GM19099 (cell line): Measurements from ENCODE around the gene DNAJB9.
A peak's percentile ranks its signal among the peaks of the same experiment; 100 is the strongest.

Experiments
- POLR2A ChIP-seq: IDR thresholded peaks from 3 replicates; pipeline ENCODE4 v1.6.1; 2011; ENCODE audit warnings: low read depth; ENCODE audit not compliant: insufficient read length; ENCODE audit errors: extremely low read depth

The DNAJB9 gene

GRCh38 chr7:108561047-108561619, 8.5 kb upstream of the DNAJB9 start:
- no peak for TF ChIP-seq POLR2A

GRCh38 chr7:108565987-108566386, 3.7 kb upstream of the DNAJB9 start:
- no peak for TF ChIP-seq POLR2A

- TF ChIP-seq POLR2A, result no peak
Measured at GRCh38 chr7:108568801-108569380, 783 bp upstream of the DNAJB9 start.

- peak; percentile 37 for TF ChIP-seq POLR2A
Measured at GRCh38 chr7:108570146-108570755, 577 bp downstream of the DNAJB9 start.

GRCh38 chr7:108572480-108572879, 2.8 kb downstream of the DNAJB9 start:
- TF ChIP-seq POLR2A, result no peak

GRCh38 chr7:108575156-108575555, 5.5 kb downstream of the DNAJB9 start:
- TF ChIP-seq POLR2A, result no peak

- TF ChIP-seq POLR2A, result no peak
Measured at GRCh38 chr7:108576116-108576515, 6.4 kb downstream of the DNAJB9 start.

GRCh38 chr7:108578937-108579336, 9.3 kb downstream of the DNAJB9 start:
- TF ChIP-seq POLR2A, result no peak

GRCh38 chr7:108580298-108580697, 10.6 kb downstream of the DNAJB9 start:
- no peak for TF ChIP-seq POLR2A

GRCh38 chr7:108581655-108582491, 12.2 kb downstream of the DNAJB9 start:
- TF ChIP-seq POLR2A, result no peak

- TF ChIP-seq POLR2A, result no peak
Measured at GRCh38 chr7:108584211-108584610, 14.5 kb downstream of the DNAJB9 start.

- TF ChIP-seq POLR2A, result no peak
Measured at GRCh38 chr7:108585843-108586242, 16.2 kb downstream of the DNAJB9 start.

GRCh38 chr7:108586274-108586710, 16.6 kb downstream of the DNAJB9 start:
- no peak for TF ChIP-seq POLR2A

- no peak for TF ChIP-seq POLR2A
Measured at GRCh38 chr7:108589199-108589598, 19.5 kb downstream of the DNAJB9 start.

GRCh38 chr7:108589874-108590273, 20.2 kb downstream of the DNAJB9 start:
- TF ChIP-seq POLR2A, result no peak
